HG03575 (cell line): ENCODE results near the gene DPP8.
"Not testable (repeated sequence)": the region's sequence is repeated elsewhere in the genome, so short reads cannot be mapped to it uniquely, and the experiment has no call there.

ENCODE experiments used
- ATAC-seq: cut with Tn5 transposase; IDR thresholded peaks from one replicate; pipeline ENCODE4 v1.9.1; 2021; ENCODE audit not compliant: unreplicated experiment, insufficient number of reproducible peaks, low FRiP score; ENCODE audit errors: extremely low read depth

Gene DPP8

DNA sequence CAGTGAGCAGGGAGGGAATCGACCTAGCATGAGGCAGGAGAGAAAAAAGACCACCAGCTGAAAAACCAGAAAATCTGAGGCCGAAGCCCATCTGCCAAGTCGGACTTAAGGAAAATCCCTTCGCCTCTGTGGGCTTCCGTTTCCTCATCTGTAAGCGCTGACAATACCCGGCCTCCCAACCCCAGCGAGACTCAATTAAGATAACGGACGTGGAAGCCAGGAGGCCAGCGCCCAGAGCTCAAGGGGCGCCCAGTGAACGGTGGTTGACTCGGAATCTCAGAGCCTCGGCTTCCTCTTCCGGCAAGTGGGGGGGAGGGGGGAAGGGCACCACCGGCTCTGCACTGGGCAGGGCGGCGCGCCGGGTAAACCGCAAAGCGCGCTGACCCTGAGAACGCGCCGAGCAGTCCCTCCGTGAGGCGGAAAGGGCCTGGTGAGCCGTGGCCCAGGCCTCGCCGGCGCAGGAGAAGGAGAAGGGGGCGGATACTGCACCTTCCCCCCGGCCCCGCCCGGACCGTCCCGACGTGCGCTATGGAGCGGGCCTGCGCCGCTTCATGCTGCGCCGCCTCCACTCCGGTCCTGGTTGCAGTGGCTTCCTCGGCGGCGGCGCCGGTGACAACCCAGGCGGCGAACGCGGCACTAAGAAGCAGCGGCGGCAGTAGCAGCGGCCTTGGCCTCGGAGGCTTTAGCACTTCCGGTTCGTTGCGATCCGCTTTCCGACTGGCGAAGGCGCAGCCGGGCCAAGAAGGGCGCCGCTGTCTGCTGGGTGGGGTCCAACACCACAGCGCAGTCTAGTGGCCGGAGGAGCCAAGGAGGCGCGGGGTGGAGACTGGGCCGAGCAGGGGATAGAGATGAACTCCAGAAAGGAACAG, at the start of gene DPP8:
TSS of gene DPP8 (minus strand) at position 693 of the 869 bp plus-strand sequence. CDS start 5,136 bp downstream, outside the sequence.
- peak; percentile 46 for ATAC-seq

DNA sequence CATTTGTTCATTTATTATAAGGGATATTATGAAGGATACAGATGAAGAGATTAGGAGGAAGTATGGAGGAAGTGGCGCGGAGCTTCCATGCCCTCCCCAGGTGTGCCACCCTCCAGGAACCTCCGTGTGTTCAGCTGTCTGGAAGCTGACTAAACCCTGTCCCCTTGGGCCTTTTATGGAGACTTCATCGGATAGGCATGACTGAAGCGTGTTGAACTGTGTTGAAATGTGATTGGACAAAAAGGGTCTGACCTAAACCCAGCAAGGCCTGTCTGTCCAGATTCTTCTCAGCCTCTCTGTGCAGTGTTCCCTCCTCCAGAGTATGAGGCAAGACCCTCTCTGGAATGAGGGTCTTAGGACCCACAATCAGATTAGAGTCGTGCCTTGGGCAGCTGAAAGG, 44.4 kb upstream of the DPP8 start:
- no peak for ATAC-seq

DNA sequence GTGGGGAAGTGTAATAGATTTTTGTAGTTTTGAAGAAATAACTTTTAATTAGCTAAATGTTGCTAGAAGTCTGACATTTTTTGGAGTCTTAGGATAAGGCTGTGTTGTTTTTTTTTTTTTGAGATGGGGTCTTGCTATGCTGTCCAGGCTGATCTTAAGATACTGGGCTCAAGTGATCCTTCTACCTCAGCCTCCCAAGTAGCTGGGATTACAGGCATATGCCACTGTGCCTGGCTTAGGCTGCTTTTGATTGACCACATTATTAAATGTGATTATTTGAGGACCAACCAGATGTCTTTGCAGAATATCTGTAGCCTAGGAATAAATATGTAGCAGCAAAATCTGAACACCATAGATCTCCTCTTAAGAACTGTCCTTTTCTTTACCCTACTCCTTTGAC, 42.5 kb upstream of the DPP8 start:
- no peak for ATAC-seq

DNA sequence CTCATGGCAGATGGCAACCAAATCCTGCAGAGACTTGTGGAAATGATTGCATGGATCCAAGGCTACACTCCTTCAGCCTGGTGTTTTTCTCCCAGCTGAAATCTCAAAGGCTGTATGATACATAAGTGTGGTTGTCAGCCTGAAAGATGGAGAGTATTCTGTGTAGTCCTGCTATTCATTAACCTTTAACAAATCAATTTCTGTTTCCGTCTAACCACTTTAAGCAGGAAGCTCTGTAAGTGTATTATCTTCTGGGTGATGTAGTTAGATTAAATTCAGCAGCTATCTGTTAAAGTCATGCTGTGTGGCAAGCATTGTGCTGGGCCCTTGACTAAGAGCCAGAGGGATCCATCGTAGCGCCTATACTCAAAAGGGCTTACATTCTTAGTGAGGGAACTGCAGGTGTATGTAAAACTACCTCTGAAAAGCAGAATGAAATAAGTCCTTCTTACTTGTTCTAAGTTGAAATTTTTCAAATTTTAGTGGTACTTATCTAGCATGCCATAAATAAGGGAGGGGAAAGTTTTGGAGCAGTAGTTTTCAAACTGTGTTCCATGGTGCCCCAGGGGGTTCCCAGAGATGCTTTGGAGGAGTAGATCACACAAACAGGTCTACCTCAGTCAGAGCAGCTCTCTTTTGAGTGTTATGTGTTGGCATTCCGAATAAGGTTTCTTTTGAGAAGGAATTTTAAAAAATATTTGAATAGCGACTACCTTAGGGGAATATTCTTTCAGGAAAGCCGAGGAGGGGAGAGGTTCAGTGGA, 41.7 kb upstream of the DPP8 start:
- no peak for ATAC-seq

- no peak for ATAC-seq
Measured at GRCh38 chr15:65558336-65558735, 40.8 kb upstream of the DPP8 start.

DNA sequence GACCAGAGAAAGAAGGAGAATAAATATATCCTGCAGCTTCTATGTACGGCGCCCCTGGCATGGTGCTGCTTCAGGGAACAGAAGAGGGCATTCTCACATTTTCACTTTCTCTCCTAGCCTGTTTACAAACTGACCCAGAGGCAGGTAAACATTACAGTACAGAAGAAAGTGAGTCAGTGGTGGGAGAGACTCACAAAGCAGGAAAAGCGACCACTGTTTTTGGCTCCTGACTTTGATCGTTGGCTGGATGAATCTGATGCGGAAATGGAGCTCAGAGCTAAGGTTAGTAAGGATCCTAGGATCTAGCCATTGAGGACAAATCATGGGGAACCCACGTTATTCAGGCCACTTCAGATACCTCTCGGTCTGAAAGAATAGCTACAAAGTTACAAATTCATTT, 39.1 kb upstream of the DPP8 start:
- no peak for ATAC-seq

GRCh38 chr15:65553691-65554090, 36.2 kb upstream of the DPP8 start:
- ATAC-seq, result no peak

DNA sequence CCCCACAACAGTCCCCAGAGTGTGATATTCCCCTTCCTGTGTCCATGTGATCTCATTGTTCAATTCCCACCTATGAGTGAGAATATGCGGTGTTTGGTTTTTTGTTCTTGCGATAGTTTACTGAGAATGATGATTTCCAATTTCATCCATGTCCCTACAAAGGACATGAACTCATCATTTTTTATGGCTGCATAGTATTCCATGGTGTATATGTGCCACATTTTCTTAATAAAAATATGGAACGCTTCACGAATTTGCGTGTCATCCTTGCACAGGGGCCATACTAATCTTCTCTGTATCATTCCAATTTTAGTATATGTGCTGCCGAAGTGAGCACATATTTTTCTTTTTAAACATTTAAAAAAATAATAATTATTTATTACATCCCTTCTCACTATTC, 35.4 kb upstream of the DPP8 start:
- not testable (repeated sequence) for ATAC-seq

DNA sequence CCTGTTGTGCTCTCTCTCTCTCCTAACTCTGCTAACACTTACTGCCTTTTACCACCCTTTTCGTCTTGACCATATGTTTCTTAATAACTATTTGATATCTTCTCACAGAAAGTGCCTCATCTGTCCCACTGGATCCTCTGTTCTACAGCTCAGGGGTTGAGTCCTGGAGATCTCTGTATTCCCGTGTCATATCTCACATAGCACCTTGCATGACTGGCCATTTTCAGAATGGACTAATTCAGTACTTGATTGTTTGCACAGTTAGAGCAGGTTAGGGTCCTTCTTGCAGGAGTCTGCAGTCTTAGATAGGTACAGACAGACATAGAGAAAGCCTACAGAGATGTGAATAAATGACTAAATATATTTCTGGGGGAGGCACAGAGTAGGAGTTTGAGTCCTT, 33.7 kb upstream of the DPP8 start:
- ATAC-seq, result no peak

DNA sequence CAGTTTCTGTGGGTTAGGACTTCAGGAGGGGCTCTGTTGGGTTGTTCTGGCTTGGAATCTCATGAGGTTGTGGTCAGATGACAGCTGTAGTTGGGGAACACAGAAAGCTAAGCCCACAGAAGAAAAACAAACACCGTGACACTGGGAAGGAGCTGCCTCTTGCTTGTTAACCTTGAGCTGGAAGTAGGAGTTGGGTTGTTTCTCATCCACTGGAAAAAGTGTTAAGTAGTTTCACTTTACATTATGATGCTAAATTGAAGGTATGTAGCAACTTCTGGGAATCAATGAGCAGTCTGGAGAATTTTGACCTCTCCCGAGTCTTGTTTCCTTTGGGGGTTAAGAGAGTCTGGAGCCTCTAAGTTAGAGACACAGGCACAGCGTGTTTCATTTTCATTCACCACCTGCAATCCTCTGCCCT, 33.2 kb upstream of the DPP8 start:
- no peak for ATAC-seq

GRCh38 chr15:65549288-65549687, 31.8 kb upstream of the DPP8 start:
- not testable (repeated sequence) for ATAC-seq

GRCh38 chr15:65547841-65548240, 30.4 kb upstream of the DPP8 start:
- no peak for ATAC-seq

DNA sequence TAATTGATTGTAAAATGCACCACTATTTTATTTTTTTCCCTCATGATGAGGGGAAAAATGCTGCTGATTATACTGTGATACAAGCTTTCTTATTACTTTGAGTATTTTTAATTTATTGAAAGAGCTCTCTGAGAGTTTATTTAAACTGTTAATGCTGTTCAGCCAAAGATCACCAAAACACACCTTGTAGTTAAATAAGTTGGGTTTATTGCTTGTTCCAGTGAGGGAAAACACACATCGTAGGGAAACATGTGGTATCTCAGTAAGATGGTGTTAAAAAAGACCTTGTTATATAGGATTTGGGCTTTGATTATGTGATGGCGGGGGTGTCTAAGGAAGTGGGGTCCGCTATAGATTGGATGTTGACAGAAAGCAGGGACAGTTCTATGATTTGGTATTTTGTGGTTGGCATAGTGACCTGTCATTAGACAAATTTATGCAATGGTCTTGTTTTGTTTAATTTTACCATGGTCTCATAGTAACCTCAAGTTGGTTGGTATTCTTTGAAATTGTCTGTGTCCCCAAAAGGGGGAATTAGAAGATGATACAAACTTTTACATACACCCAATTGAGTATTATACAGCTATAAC, 23.8 kb upstream of the DPP8 start:
- no peak for ATAC-seq

DNA sequence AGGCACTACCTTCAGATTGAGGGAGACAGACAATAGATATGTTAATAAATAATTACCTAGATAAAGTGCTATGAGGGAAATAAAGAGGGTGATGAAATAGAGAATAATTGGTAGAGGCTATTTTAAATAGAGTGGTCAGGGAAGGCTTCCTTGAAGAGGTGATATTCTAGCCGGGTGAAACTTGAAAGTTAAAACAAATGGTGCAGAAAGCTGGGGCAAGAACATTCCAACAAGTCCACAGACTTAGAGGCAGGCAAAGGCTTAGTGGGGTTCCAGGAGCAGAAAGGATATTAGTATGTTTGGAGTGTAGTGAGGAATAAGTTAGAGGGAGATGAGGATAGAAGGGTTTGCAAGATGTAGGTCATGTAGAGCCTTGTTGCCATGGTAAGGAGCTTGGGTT, 22.8 kb upstream of the DPP8 start:
- no peak for ATAC-seq

DNA sequence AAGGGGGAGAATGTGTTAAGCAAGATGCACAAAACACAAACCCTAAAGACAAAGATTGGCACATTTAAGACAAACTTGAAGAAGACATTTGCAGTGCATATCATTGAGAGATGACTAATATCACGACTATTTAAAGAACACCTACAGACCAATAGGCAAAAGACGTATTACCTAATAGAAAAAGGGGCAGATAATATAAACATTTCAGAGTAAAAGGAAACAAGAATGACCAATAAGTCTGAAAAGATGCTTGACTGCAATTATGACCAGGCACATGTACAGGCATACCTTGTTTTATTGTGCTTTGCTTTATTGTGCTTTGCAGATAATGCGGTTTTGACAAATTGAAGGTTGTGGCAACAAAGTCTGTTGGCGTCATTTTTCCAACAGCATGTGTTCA, 17.7 kb upstream of the DPP8 start:
- no peak for ATAC-seq

DNA sequence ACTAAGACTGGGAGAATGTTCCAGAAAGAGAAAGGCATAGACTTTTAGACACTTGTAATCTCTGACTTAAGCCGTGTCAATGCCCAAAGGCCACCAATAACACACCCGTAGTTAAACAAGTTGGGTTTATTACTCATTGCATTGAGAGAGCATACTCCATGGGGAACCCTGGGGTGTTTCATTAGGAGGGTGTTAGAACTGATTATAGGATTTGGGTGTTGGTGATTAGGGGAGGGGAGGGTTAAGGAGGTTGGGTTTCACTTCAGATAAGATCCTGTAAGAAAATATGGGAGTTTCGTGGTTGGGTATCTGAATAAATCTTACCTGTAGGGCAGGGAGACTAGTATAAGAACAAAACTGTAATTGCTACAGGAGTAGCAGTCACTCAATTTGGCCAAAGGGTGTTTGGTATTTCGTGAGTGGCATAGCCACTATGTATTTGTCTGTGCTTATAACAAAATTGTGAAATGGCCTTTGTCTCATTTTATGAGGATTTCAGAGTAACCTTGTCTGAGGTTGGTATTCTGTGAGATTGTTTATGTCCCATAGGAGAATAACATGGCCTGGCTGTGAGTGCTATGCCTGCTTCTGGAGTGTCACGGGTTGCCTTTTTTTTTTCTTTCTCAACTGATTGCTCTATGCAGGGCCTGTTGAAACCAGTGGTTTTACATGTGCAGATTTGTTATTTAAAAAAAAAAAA, 15.7 kb upstream of the DPP8 start:
- ATAC-seq, result no peak

GRCh38 chr15:65532738-65533051, 15.2 kb upstream of the DPP8 start:
- no peak for ATAC-seq

GRCh38 chr15:65530318-65531111, 13.0 kb upstream of the DPP8 start, which contains the start of gene HACD3:
Gene HACD3, plus strand, starts transcription at chr15:65530463. Its CDS starts 169 bp downstream, at chr15:65530632.
- no peak for ATAC-seq
